GM21447 (cell line): ENCODE measurements around the gene NEGR1.

Experiments used
- ATAC-seq: cut with Tn5 transposase; IDR thresholded peaks from one replicate; pipeline ENCODE4 v1.9.1; 2021; ENCODE audit not compliant: unreplicated experiment

The NEGR1 gene

GRCh38 chr1:71589005-71589404 is 693.3 kb downstream of the NEGR1 start:
- ATAC-seq = no peak

- no peak for ATAC-seq
Measured at GRCh38 chr1:71587961-71588360, 694.4 kb downstream of the NEGR1 start.

GRCh38 chr1:71586030-71586429 is 696.3 kb downstream of the NEGR1 start:
- ATAC-seq = no peak

- ATAC-seq = no peak
Measured at GRCh38 chr1:71583756-71584155, 698.6 kb downstream of the NEGR1 start.

- ATAC-seq = no peak
Measured at GRCh38 chr1:71582673-71583072, 699.7 kb downstream of the NEGR1 start.

- no peak for ATAC-seq
Measured at GRCh38 chr1:71577451-71578131, 704.7 kb downstream of the NEGR1 start.

GRCh38 chr1:71572038-71572437 is 710.3 kb downstream of the NEGR1 start:
- ATAC-seq = no peak

- ATAC-seq = no peak
Measured at GRCh38 chr1:71566413-71566812, 715.9 kb downstream of the NEGR1 start.

GRCh38 chr1:71565831-71566230 is 716.5 kb downstream of the NEGR1 start:
- ATAC-seq = no peak

- no peak for ATAC-seq
Measured at GRCh38 chr1:71565262-71565661, 717.1 kb downstream of the NEGR1 start.

- no peak for ATAC-seq
Measured at GRCh38 chr1:71562298-71562697, 720.0 kb downstream of the NEGR1 start.

GRCh38 chr1:71561729-71562128 is 720.6 kb downstream of the NEGR1 start:
- no peak for ATAC-seq

- no peak for ATAC-seq
Measured at GRCh38 chr1:71561206-71561605, 721.1 kb downstream of the NEGR1 start.

- no peak for ATAC-seq
Measured at GRCh38 chr1:71559880-71560279, 722.5 kb downstream of the NEGR1 start.

- ATAC-seq = no peak
Measured at GRCh38 chr1:71557138-71557537, 725.2 kb downstream of the NEGR1 start.

GRCh38 chr1:71548398-71548890 is 733.9 kb downstream of the NEGR1 start:
- no peak for ATAC-seq

GRCh38 chr1:71542155-71542554 is 740.2 kb downstream of the NEGR1 start:
- ATAC-seq = no peak

GRCh38 chr1:71533950-71534349 is 748.4 kb downstream of the NEGR1 start:
- ATAC-seq = no peak

GRCh38 chr1:71532343-71532742 is 750.0 kb downstream of the NEGR1 start:
- no peak for ATAC-seq

- no peak for ATAC-seq
Measured at GRCh38 chr1:71526824-71527223, 755.5 kb downstream of the NEGR1 start.

GRCh38 chr1:71522721-71523120 is 759.6 kb downstream of the NEGR1 start:
- ATAC-seq = no peak

- ATAC-seq = no peak
Measured at GRCh38 chr1:71521655-71522264, 760.6 kb downstream of the NEGR1 start.

- ATAC-seq = no peak
Measured at GRCh38 chr1:71511505-71511904, 770.8 kb downstream of the NEGR1 start.
